ENCODE measurements around the gene TDRD12.
"Not testable (repeated sequence)": the region's sequence is repeated elsewhere in the genome, so short reads cannot be mapped to it uniquely, and the experiment has no call there.

Gene TDRD12

DNA sequence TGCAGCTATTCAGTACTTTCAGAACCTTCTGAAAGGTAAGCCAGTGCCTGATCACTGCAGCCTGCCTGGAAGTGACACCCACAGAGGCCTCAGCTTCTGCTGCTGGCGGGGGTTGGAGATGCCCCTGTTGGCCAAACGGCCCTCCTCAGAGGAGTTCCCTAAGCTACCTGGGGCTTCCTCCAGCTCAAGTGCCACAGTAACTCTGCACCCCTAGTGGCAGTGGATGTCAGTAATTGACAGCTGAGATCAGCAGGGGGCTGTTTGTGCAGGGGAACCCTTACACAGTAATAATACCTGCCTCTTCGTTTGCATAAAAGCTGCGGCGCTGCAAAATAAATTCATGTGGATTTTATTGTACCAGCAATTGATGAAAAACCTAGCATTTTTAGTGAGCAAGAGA lies 28.9 kb downstream of the TDRD12 start:
- no peak for DNase-seq (ENCODE audit: low read depth)

DNA sequence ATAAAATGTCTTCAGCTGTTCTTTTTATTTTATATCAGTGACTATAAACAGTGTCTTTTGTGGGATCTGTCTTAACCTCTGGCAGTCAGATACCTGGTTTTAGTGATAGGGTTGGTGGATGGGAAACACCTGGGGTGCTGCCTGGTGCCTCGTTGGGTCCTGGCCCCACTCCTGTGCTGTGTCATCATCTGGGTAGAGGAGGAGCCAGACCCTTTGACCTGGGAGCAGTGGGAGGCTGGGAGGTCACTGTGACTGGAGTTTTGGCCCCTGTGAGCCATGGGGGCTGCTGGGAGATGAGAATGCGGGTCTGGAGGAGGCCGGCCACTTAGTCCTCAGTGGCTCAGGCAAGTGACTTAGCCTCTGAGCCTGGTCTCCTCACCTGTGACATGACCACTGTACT lies 29.4 kb downstream of the TDRD12 start:
- DNase-seq (ENCODE audit: low read depth): no peak

DNA sequence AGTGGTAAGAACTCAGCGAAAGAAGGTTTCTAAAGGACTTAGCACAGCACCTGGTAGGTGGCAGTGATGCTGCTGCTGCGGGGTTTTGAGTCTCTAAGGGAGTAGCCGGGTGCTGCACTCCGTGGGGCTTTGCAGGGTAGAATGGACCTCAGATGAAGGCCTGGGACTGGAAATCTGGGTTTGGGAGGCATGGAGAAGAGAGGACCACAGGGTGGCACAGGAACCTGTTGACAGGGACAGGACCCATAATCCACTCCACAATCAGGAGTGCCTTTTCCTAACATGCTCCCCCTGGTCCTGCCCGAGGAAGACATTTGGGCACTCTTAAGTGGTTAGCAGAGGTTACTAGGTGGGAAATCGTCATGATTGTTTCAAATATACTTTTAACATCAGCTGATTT lies 29.8 kb downstream of the TDRD12 start:
- DNase-seq (ENCODE audit: low read depth): no peak

DNA sequence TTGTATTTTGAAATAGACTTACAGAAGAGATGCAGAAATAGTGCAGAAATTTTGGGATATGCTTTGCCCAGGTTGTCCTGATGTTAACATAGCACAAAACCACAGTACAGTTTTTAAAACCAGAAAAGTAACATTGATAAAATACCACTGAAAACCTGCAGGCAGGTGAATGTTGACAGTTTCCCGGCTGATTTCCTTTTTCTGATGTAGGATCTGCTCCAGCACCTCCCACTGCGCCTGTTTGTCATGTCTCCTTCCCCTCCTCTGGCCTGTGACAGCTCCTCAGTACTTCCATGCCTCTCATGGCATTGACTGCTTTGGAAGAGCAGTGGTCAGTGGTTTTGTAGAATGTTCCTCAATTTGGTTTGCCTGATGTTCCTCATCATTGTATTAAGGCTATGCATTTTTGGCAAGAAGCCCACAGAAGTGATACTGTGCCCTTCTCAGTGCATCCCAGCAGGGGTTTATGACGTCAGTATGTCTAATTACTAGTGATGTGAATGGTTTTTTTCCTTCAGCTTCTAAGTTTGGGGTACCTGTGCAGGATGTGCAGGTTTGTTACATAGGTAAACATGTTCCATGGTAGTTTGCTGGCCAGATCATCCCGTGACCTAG lies 31.0 kb downstream of the TDRD12 start:
- no peak for DNase-seq (ENCODE audit: low read depth)

DNA sequence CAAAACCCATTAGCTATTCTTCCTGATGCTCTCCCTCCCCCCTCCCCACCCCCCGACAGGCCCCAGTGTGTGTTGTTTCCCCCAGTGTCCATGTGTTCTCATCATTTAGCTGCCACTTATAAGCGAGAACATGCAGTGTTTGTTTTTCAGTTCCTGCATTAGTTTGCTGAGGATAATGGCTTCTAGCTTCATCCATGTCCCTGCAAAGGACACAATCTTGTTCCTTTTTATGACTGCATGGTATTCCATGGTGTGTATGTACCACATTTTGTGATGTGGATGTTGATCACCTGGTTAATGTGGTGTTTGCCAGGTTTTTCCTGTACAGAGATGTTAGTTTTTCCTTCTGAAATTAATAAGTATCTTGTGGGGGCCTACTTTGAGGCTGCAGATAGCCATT lies 31.5 kb downstream of the TDRD12 start:
- DNase-seq (ENCODE audit: low read depth): no peak

DNA sequence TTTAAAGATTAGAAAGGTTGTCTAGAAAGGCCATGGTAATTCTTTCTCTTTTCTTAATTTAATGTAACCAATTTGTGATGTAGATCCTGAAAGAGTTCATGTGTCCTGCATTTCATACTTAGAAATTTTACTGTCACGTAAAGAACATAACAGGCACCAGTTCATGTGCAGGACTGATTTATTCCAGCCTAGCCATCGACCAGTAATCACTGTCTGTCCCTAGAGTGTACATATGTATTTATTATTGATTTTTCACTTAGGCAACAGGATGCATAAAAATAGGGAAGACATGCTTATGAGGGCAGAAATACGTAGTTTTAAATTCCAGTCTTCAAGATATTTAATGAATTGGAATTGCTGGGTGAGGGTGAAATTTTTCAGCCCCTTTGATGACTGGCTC lies 37.6 kb downstream of the TDRD12 start:
- no peak for DNase-seq (ENCODE audit: low read depth)

GRCh38 chr19:32765365-32765764 lies 45.8 kb downstream of the TDRD12 start:
- DNase-seq (ENCODE audit: low read depth): not testable (repeated sequence)

GRCh38 chr19:32767951-32768679 lies 48.5 kb downstream of the TDRD12 start:
- DNase-seq (ENCODE audit: low read depth): no peak

- DNase-seq (ENCODE audit: low read depth): no peak
Observed at GRCh38 chr19:32771596-32771995, 52.0 kb downstream of the TDRD12 start.

GRCh38 chr19:32773126-32773525 lies 53.6 kb downstream of the TDRD12 start:
- no peak for DNase-seq (ENCODE audit: low read depth)

GRCh38 chr19:32779082-32779481 lies 59.5 kb downstream of the TDRD12 start:
- DNase-seq (ENCODE audit: low read depth): no peak

DNA sequence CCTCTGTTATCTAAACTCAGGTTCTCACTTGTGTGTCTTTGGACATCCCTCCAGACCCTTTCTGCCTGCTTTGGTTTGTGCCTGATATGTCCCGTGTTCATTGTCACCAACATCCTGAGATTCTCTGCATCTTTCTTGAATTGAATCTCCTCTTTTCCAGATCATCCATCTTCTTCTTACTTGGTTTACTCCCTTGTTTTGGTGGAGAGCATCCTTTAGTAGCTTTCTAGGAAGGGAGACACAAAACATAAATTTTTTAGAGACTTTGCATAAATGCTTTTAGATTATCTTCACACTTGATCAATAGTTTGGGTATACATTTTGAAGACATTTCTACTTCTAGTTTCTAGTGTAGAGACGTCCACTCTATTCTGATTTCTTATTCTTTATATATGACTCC lies 61.7 kb downstream of the TDRD12 start:
- no peak for DNase-seq (ENCODE audit: low read depth)

- not testable (repeated sequence) for DNase-seq (ENCODE audit: low read depth)
Observed at GRCh38 chr19:32782089-32782488, 62.5 kb downstream of the TDRD12 start.

- not testable (repeated sequence) for DNase-seq (ENCODE audit: low read depth)
Observed at GRCh38 chr19:32787161-32787813, 67.7 kb downstream of the TDRD12 start.

DNA sequence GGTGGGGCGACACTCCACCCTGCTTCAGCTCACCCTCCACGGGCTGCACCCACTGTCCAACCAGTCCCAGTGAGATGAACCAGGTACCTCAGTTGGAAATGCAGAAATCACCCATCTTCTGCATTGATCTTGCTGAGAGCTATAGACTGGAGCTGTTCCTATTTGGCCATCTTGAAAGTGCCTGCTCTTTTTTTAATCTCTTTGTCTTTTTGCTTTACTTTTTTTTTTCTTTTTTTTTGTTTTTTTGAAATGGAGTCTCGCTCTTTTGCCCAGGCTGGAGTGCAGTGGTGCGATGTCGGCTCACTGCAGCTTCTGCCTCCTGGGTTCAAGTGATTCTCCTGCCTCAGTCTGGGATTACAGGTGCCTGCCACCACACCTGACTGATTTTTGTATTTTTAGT lies 68.3 kb downstream of the TDRD12 start:
- DNase-seq (ENCODE audit: low read depth): not testable (repeated sequence)

- no peak for DNase-seq (ENCODE audit: low read depth)
Observed at GRCh38 chr19:32789429-32789828, 69.9 kb downstream of the TDRD12 start.

DNA sequence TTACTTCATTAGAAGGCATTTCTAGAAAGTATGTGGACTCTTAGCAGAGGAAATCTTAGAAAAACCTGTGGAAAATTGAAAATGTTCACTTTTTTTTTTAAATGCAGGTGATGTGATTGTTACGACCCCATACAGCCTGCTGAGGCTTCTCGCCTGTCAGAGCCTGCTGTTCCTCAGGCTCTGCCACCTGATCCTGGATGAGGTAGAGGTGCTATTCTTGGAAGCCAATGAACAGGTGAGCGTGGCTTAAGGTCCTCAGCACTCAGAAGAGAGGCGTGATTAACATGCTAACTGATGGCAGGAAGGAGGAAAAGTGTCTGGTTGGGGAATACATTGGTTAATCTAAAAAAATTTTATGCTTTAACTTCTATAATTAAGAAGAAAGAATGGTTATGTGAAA lies 78.6 kb downstream of the TDRD12 start:
- DNase-seq (ENCODE audit: low read depth): no peak

GRCh38 chr19:32800191-32800590 lies 80.6 kb downstream of the TDRD12 start:
- DNase-seq (ENCODE audit: low read depth): no peak

GRCh38 chr19:32800754-32801153 lies 81.2 kb downstream of the TDRD12 start:
- no peak for DNase-seq (ENCODE audit: low read depth)

GRCh38 chr19:32802840-32803239 lies 83.3 kb downstream of the TDRD12 start:
- no peak for DNase-seq (ENCODE audit: low read depth)

DNA sequence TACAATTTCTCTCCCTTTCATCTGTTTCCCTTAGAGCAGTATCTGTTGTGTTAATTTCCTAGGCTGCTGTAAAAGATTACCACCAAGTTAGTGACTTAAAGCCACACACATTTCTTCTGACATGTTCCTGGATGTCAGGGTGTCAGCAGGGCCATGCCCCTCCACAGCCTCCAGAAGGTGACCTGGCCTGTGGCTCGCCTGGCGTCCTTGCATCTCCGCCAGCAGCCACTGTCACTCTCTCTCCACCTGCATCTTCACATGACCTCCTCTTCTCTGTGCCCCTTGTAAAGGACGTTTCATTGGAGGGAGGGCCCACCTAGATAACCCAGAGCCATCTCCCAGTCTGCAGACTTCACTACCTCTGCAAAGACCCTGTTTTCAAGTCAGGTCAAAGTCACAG lies 88.7 kb downstream of the TDRD12 start:
- DNase-seq (ENCODE audit: low read depth): no peak

DNA sequence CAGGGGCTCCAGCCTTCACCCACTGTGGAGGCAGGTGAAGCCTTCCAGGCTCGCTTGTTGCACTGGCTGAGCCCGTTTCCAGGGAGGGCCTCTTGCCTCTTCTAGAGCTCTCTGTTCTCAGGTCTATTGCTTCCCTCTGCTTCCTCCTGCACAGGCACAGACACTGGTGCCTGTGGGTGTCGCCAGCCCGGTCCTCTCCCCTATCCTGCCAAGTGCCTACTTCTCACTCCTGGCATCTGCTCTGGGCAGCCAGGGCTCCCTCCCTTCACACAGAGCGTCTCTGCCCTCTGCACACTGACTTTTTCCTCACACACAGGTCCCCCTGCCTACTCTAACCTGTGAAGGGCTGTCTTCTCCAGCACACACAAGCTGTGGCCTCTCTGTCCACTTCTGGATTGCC lies 89.7 kb downstream of the TDRD12 start:
- DNase-seq (ENCODE audit: low read depth): no peak

DNA sequence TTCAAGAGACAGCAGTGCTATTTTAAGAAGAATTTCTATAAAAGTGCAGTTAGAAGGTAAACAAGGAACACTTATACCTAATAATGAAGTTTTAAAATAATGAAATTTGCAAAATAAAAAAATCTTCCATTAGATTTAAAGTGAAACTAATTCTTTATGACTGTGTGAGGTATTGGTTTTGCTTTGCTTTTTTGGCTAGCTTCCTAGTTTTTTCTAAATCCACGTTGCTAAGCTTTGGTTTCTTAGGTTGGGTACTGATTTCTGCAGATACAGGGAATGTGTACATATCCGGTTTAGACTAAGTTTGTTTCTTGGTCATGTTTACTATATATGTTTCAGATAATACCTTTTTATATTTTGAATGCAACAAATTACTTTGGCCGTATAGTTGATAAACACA lies 90.2 kb downstream of the TDRD12 start:
- no peak for DNase-seq (ENCODE audit: low read depth)

DNA sequence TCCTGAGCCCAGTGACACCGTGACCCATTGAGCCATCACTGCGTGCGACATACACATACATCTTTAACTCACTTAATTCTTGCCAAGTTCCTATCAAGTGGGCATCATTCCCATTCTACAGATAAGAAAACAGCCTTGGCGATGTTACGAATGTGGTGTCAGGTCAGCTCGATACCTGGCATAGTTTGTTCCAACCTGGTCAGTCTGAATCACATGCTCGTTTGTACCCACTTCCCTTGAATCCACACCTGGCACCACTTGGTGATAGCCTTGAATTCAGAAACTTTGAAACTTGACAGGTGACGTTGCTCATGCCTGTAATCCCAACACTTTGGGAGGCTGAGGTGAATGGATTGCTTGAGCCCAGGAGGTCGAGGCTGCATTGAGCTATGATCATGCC lies 90.9 kb downstream of the TDRD12 start:
- no peak for DNase-seq (ENCODE audit: low read depth)

All from stimulated activated CD8-positive, alpha-beta memory T cell treated with anti-CD3 and anti-CD28 coated beads, Interleukin-4, amount 100 ng/mL, for 24 hours (primary cell).